Keratinocyte (primary cell): ENCODE measurements around the gene SCAP. TPM values are rescaled to one million over a fixed set of nuclear protein-coding genes. Genes with fewer than 3 reads are reported as not detected.

Experiments
- DNase-seq: peaks from one replicate; pipeline ENCODE4 v3.0.0-alpha.2; 2011; ENCODE audit warnings: low read depth, missing footprints, low spot score
- FAIRE-seq: peaks from 2 replicates; lab custom pipeline; 2011; peaks lifted over from hg19 to GRCh38; lab: Jason Lieb, UNC
- H2AFZ ChIP-seq: 2 replicates; pipeline ENCODE4 v1.6.0; 2012; ENCODE audit warnings: low read length, control low read depth, inconsistent platforms; ENCODE audit not compliant: control insufficient read depth
- H3K27ac ChIP-seq: 2 replicates; pipeline ENCODE4 v1.5.1; 2011; ENCODE audit warnings: low read length; ENCODE audit not compliant: control insufficient read depth, insufficient read depth
- H3K27me3 ChIP-seq: 3 replicates; pipeline ENCODE4 v1.6.0; 2011; ENCODE audit warnings: low read length; ENCODE audit not compliant: control insufficient read depth, insufficient read depth; ENCODE audit errors: extremely low read depth
- H3K36me3 ChIP-seq, 2 experiments: 2 replicates in 1 of 2; 3 replicates in 1 of 2; pipeline ENCODE4 v1.5.1; 2011; ENCODE audit warnings: low read length in 2 of 2, mild to moderate bottlenecking in 1 of 2; ENCODE audit not compliant: control insufficient read depth in 2 of 2, insufficient read depth in 2 of 2; ENCODE audit errors: extremely low read depth in 1 of 2
- H3K4me1 ChIP-seq: 3 replicates; pipeline ENCODE4 v1.5.1; 2011; ENCODE audit warnings: low read length; ENCODE audit not compliant: control insufficient read depth, insufficient read depth; ENCODE audit errors: extremely low read depth
- H3K4me2 ChIP-seq: 3 replicates; pipeline ENCODE4 v1.6.0; 2011; ENCODE audit warnings: low read depth, low read length; ENCODE audit not compliant: control insufficient read depth, insufficient read depth; ENCODE audit errors: extremely low read depth
- H3K4me3 ChIP-seq, 3 experiments: fragments of 200-600 bp in 1 of 3; sonication (generic) in 1 of 3; 2 replicates in 2 of 3; 3 replicates in 1 of 3; pipeline ENCODE4 v1.5.1; 2011 to 2016; ENCODE audit warnings: low read length in 3 of 3, mild to moderate bottlenecking in 3 of 3, control low read depth in 2 of 3, inconsistent platforms in 1 of 3, low read depth in 1 of 3, mixed read lengths in 1 of 3, mixed run types in 1 of 3, moderate library complexity in 1 of 3; ENCODE audit not compliant: control insufficient read depth in 2 of 3, insufficient read depth in 2 of 3; ENCODE audit errors: extremely low read depth in 1 of 3
- H3K79me2 ChIP-seq: 2 replicates; pipeline ENCODE4 v1.6.0; 2012; ENCODE audit warnings: low read length; ENCODE audit not compliant: control insufficient read depth, insufficient read depth
- H3K9ac ChIP-seq: 3 replicates; pipeline ENCODE4 v1.6.0; 2011; ENCODE audit warnings: low read length; ENCODE audit not compliant: control insufficient read depth, insufficient read depth; ENCODE audit errors: extremely low read depth
- H3K9me1 ChIP-seq: 3 replicates; pipeline ENCODE4 v1.6.0; 2011; ENCODE audit warnings: low read length; ENCODE audit not compliant: control insufficient read depth, insufficient read depth; ENCODE audit errors: extremely low read depth
- H3K9me3 ChIP-seq: 2 replicates; pipeline ENCODE4 v1.5.1; 2012; ENCODE audit warnings: low read depth, low read length; ENCODE audit not compliant: control insufficient read depth
- H4K20me1 ChIP-seq: 3 replicates; pipeline ENCODE4 v1.6.0; 2011; ENCODE audit warnings: low read length; ENCODE audit not compliant: control insufficient read depth, insufficient read depth; ENCODE audit errors: extremely low read depth
- CTCF ChIP-seq, 3 experiments: IDR thresholded peaks in 1 of 3; conservative IDR thresholded peaks in 1 of 3; optimal IDR thresholded peaks in 1 of 3; 2 replicates in 2 of 3; 3 replicates in 1 of 3; pipeline versions ENCODE3 to v1.5.1; 2011; ENCODE audit warnings: low read length in 3 of 3, mild to moderate bottlenecking in 3 of 3, moderate library complexity in 2 of 3, control low read depth in 1 of 3, inconsistent platforms in 1 of 3; ENCODE audit not compliant: insufficient read depth in 2 of 3; ENCODE audit errors: extremely low read depth in 1 of 3
- EZH2 ChIP-seq: IDR thresholded peaks from one replicate; pipeline ENCODE4 v1.6.1; 2012; ENCODE audit warnings: inconsistent platforms, mild to moderate bottlenecking, low read length, moderate library complexity
- dilution Hi-C: fragments of 300-500 bp; cut with MboI; formaldehyde crosslinking; loops from one replicate; pipeline ENCODE4 v1.7.0; 2020; ENCODE audit warnings: low sequenced_read_pairs; ENCODE audit not compliant: extremely low pct_ligation_motif_present
- polyA plus RNA-seq, 5 experiments: library from polyadenylated mRNA; depleted of rRNA in 3 of 5; stranded (reverse) in 3 of 5; stranded (forward) in 1 of 5; unstranded in 1 of 5; fragments of >200 nt; gene quantifications; 1 replicate in 1 of 5; 2 replicates in 3 of 5; 3 replicates in 1 of 5; pipeline versions ENCODE4 v1.2.1 to v1.2.3, GENCODE V29; 2011 to 2012; ENCODE audit warnings: missing spikeins in 2 of 5, low read depth in 1 of 5, low replicate concordance in 1 of 5

Gene SCAP
- polyA plus RNA-seq, 1 donor (not counting 4 experiments of a cell fraction or from before 2014, with no cell fraction given) = 17.7 TPM

- no peaks in the 10 kb centered on the region for H4K20me1 ChIP-seq
- H3K27me3 ChIP-seq = no peaks in the 10 kb centered on the region
- peaks cover 9% of the 10 kb centered on the region for H3K4me1 ChIP-seq
- H3K4me2 ChIP-seq = no peak overlapping the region
- no peaks in the 10 kb centered on the region for H3K36me3 ChIP-seq
- H3K9me1 ChIP-seq = no peaks in the 10 kb centered on the region
- H3K9me3 ChIP-seq = no peaks in the 10 kb centered on the region
- TF ChIP-seq CTCF (optimal IDR thresholded peaks at IDR 0.05 in 1 of 3, IDR thresholded peaks at IDR 0.05 in 1 of 3, conservative IDR thresholded peaks at IDR 0.05 in 1 of 3; ENCODE audit: extremely low read depth in 1 of 3, insufficient read depth in 2 of 3, low read length in 3 of 3) (no peak), EZH2 (no peak)
- no peak overlapping the region for H3K4me3 ChIP-seq
- peaks cover 15% of the 10 kb centered on the region for H3K79me2 ChIP-seq
- H3K9ac ChIP-seq = no peak overlapping the region
- dilution Hi-C loops = no loop called here
- no peak overlapping the region for H2AFZ ChIP-seq
- FAIRE-seq (no peak), DNase-seq (no peak)
- H3K27ac ChIP-seq = no peak overlapping the region
Measured at GRCh38 chr3:47376393-47376792, 99.3 kb downstream of the SCAP start.

GRCh38 chr3:47374587-47374986 lies 101.2 kb downstream of the SCAP start:
- no peaks in the 10 kb centered on the region for H3K27me3 ChIP-seq
- peaks cover 3% of the 10 kb centered on the region for H3K4me1 ChIP-seq
- H3K4me2 ChIP-seq = no peak overlapping the region
- H3K9me1 ChIP-seq = no peaks in the 10 kb centered on the region
- FAIRE-seq (no peak), DNase-seq (no peak)
- no peak for TF ChIP-seq CTCF (optimal IDR thresholded peaks at IDR 0.05 in 1 of 3, IDR thresholded peaks at IDR 0.05 in 1 of 3, conservative IDR thresholded peaks at IDR 0.05 in 1 of 3; ENCODE audit: extremely low read depth in 1 of 3, insufficient read depth in 2 of 3, low read length in 3 of 3)
- TF ChIP-seq EZH2 = no peak
- no peak overlapping the region for H2AFZ ChIP-seq
- no peaks in the 10 kb centered on the region for H3K9me3 ChIP-seq
- dilution Hi-C loops = no loop called here
- no peaks in the 10 kb centered on the region for H4K20me1 ChIP-seq
- no peak overlapping the region for H3K4me3 ChIP-seq
- H3K79me2 ChIP-seq = peaks cover 4% of the 10 kb centered on the region
- no peaks in the 10 kb centered on the region for H3K36me3 ChIP-seq
- no peak overlapping the region for H3K9ac ChIP-seq
- H3K27ac ChIP-seq = no peak overlapping the region
